ENCODE measurements around the gene SFSWAP.
"Not testable (repeated sequence)": the region's sequence is repeated elsewhere in the genome, so short reads cannot be mapped to it uniquely, and the experiment has no call there.

SFSWAP gene

DNA sequence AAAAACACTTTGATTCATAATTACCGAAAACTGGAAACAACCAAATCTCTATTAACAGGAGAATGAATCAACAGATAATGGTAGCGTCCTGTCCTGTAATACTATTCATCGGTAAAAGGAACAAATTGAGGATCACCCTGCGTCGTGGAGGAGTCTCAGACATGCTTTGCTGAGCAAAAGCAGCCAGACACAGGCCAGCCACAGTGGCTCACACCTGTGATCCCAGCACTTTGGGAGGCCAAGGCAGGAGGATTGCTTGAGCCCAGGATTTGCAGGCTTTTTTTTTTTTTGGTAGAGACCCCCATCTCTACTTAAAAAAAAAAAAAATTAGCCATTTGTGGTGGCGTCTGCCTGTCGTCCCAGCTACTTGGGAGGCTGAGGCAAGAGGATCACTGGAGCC is 83.2 kb downstream of the SFSWAP start:
- no peak for DNase-seq

- DNase-seq = no peak
Observed at GRCh38 chr12:131794573-131794972, 83.7 kb downstream of the SFSWAP start.

DNA sequence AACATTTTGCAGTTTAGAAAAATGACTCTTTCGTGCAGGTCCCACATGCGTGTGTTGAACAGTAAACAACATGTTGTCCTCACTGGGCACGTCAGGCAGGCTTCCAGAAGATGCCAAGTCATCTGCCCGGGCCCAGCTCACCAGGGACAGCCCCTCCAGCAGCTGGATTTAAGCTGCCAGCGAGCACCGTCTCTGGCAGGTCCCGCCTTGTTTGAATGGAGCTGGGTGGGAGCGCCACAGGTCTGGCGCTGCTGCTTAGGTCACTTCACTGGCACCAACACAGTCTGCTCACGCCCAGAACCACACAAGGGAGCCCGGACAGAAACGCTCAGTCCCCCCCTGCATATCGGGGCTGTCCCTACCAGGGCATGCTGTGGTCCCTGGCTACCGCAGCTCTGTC is 84.2 kb downstream of the SFSWAP start:
- DNase-seq = no peak

GRCh38 chr12:131795690-131796410 is 85.0 kb downstream of the SFSWAP start:
- DNase-seq = no peak

GRCh38 chr12:131796411-131796736 is 85.5 kb downstream of the SFSWAP start:
- DNase-seq = no peak

DNA sequence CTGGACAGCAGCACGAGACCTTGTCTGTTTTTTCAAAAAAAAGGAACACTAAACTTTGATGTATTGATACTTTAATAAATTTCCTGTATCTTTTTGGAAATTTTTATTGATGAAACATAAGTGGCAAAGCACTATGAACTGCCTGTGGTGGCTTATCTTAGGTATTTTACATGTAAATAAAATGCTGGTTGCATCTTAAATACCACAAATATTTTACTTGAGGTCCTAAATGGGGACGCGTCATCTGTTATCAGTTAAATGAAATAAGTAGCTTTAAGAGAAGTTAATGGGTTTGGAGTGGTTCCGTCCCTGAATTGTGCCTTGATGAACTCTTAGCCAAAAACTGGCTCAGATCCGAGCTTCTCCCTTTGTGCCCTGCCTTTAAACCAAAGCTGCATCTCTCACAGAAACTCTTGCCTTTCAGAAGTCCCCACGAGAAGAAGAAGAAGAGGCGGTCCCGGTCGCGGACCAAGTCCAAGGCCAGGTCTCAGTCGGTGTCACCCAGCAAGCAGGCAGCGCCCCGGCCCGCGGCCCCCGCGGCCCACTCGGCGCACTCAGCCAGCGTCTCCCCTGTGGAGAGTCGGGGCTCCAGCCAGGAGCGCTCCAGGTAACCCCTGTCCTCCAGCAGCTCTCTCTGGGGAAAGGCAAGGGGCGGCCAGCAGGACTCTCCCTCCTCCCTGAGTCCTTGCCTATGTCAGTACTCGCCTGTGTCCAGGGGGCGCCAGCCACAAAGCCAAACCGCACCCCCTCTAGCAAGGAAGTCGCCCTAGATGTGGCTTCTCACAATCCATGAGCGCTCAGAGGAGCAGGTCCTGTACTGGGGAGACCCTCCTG is 86.1 kb downstream of the SFSWAP start:
- DNase-seq = no peak

DNA sequence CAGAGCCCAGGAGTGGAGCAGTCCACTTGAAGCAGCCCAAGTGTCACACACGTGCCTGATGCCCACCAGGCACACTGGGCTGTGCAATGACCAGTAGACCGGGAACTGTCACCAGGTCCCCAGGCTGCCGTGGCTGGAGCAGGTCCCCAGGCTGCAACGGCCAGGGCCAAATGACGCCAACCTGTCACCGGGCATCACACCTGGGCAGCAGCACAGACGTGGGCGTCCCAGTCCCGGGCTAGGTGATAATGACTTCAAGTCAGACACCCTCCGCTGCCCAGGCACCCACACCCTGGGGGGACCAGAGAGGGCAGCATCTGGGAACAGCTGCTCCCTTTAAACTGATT is 86.7 kb downstream of the SFSWAP start:
- no peak for DNase-seq

- no peak for DNase-seq
Observed at GRCh38 chr12:131799195-131799594, 88.3 kb downstream of the SFSWAP start.

DNA sequence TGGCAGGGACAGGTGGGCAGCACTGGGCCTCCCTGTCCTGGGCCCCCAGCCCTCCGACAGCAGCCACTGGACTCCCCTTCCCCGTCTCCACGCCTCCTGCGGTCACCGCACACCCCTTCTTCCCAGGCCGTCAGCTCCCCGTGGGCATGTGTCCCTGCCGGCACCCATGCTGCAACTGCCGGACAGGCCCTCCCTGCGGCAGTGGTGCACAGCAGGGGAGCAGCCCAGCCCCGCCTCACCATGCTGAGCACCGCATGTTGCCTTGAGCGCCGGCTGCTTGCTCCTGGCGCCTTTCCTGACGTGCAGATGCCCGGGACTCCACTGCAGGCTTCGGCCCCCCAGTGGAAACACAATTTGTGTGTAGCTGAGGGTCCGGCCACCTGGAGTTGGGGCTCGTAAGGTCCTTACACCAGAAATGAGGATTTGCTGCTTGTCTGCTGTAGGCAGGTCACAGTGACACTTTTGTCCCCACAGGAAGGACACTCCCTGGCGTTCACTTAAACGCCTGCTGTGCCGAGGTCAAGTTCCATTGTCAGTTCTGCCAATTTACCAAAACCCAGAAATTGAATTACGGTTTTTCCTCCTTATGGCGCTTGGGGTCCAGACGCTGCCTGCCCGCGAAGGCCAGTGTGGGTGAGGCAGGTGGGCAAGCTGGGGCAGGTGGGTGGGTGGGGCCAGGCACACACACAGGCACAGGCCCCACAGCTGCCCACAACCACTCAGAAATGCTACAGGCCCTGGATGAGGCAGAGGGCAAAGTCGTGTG is 89.1 kb downstream of the SFSWAP start:
- no peak for DNase-seq

- no peak for DNase-seq
Observed at GRCh38 chr12:131800594-131801135, 89.8 kb downstream of the SFSWAP start.

GRCh38 chr12:131801254-131801866 is 90.5 kb downstream of the SFSWAP start:
- no peak for DNase-seq

DNA sequence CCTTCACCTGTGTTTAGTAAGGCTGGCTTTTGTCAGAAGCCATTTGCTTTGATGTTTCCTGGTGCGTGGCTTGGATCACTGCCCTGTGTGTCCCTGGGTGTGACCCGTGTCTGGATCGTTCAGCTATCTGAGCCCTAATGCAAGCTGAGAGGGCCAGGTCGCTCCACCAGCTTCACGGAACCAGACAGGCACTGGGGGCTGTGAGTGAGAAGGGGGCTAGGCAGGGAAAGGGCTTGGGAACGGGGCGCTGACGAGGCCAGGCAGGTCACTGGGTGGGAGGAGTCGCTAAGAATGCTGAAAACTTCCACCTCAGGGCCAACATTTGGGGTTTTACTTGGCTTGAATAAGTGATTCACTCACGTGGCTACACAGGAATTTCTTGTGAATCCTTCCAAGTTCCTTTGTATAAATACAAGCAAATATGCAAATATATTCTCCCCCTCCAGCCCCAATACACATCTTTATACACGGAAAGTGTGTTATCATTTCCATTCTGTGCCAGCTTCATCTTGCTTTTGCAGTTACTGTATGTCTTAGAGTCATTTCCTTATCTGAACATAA is 93.2 kb downstream of the SFSWAP start:
- no peak for DNase-seq

DNA sequence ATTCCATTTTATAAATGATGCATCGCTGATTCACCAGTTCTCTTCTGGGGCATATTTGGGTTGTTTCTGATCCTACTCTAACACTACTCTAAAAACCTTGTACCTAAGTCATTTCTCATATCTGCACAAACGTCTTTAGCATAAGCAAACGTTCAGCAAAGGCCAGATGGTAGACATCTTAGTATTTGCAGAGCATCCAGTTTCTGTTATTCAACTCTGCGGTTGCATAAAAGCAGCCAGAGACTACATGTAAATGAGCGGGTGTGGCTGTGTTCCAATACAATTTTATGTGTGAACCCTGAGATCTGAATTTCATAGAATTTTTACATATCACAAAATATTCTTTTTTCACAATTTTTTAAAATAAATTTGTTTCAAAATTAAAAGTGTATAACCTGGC is 94.5 kb downstream of the SFSWAP start:
- no peak for DNase-seq

DNA sequence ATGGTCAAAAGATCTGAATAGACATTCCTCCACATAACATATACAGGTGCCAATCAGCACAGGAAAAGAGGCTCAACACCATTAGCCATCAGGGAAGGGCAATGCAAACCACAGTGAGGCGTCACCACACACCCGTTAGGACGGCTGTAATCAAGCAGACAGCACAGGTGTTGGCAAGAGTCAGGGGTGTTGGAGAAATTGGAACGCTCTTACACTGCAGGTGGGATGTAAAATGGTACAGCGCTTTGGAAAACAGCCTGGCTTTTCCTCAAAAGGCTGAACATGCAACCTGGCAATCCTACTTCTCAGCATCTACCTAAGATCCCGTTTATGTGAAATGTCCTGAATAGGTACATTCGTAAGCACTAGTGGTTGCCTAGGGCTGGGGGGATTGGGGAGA is 95.8 kb downstream of the SFSWAP start:
- no peak for DNase-seq

DNA sequence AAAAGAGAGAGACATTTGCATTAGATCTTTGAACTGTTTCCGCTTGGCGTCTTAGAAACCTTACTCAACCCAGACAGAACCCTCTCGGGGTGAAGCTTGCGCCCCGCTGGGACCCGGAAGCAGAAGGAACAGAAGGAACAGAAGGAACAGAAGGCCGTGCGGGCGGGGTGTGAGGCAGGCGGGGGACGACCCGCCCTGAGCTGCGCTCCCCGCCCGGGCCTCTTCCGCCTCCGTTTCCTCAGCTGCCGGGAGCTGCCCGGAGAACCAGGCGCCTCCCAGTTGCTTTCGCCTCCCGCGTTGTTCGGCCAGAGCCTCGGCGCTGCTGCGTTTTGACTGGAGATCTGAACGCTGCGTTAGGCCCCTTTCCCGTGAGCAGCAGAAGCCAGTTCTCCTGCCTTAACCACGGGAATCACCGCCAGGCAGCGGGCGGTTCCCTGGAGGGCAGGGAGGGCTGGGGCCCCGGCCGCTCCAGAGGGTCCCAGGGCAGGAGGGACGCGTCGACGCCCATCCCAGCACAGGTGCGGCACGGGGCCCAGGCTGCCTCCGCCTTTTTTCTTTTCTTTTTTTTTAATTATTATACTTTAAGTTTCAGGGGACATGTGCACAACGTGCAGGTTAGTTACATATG is 98.0 kb downstream of the SFSWAP start:
- no peak for DNase-seq

DNA sequence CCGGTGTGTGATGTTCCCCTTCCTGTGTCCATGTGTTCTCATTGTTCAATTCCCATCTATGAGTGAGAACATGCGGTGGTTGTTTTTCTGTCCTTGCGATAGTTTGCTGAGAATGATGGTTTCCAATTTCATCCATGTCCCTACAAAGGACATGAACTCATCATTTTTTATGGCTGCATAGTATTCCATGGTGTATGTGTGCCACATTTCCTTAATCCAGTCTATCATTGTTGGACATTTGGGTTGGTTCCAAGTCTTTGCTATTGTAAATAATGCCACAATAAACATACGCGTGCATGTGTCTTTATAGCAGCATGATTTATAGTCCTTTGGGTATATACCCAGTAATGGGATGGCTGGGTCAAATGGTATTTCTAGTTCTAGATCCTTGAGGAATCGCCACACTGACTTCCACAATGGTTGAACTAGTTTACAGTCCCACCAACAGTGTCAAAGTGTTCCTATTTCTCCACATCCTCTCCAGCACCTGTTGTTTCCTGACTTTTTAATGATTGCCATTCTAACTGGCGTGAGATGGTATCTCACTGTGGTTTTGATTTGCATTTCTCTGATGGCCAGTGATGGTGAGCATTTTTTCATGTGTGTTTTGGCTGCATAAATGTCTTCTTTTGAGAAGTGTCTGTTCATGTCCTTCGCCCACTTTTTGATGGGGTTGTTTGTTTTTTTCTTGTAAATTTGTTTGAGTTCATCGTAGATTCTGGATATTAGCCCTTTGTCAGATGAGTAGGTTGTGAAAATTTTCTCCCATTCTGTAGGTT is 98.8 kb downstream of the SFSWAP start:
- not testable (repeated sequence) for DNase-seq

- DNase-seq = no peak
Observed at GRCh38 chr12:131810726-131811125, 99.8 kb downstream of the SFSWAP start.

- DNase-seq = no peak
Observed at GRCh38 chr12:131815131-131815530, 104.2 kb downstream of the SFSWAP start.

GRCh38 chr12:131816495-131816894 is 105.6 kb downstream of the SFSWAP start:
- DNase-seq = no peak

DNA sequence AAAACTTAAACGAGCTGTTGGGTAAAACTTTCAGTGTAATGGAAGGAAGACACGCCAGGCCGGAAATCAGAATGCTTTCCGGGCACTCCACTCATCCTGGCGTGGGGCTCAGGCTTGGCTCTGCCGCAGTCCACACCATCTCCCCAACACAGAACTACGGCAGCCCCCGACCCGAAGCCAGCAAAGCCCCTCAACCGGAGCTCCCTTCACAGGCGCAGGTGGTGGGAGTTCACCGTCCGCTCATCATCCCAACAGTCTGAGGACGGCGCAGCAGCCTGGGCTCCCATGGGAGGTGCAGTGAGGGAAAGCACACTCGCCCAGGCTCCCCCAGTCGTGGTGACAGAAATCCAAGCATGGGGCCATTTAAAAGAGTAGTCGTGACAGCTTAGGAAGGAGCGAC is 106.4 kb downstream of the SFSWAP start:
- DNase-seq = no peak

GRCh38 chr12:131818821-131819585 is 108.1 kb downstream of the SFSWAP start:
- no peak for DNase-seq
